BLaER1 (cell line): ENCODE results near the gene SPOCD1.

ENCODE experiments used
- H3K27ac ChIP-seq: shearing (Covaris generic); formaldehyde crosslinking; 2 replicates; pipeline ENCODE4 v1.8.1; 2022
- H3K27me3 ChIP-seq: shearing (Covaris generic); formaldehyde crosslinking; 2 replicates; pipeline ENCODE4 v1.8.1; 2022
- H3K36me3 ChIP-seq: shearing (Covaris generic); formaldehyde crosslinking; 2 replicates; pipeline ENCODE4 v1.8.1; 2022
- H3K4me1 ChIP-seq: shearing (Covaris generic); formaldehyde crosslinking; 2 replicates; pipeline ENCODE4 v1.8.1; 2022
- H3K4me2 ChIP-seq: shearing (Covaris generic); formaldehyde crosslinking; 2 replicates; pipeline ENCODE4 v1.8.1; 2022
- H3K4me3 ChIP-seq: shearing (Covaris generic); formaldehyde crosslinking; 2 replicates; pipeline ENCODE4 v1.8.1; 2022
- H3K9ac ChIP-seq: shearing (Covaris generic); formaldehyde crosslinking; 2 replicates; pipeline ENCODE4 v1.8.1; 2022
- H3K9me3 ChIP-seq: shearing (Covaris generic); formaldehyde crosslinking; 2 replicates; pipeline ENCODE4 v1.8.1; 2022
- H4K20me1 ChIP-seq: shearing (Covaris generic); formaldehyde crosslinking; 2 replicates; pipeline ENCODE4 v1.8.1; 2022
- Cebpa-rat ChIP-seq: shearing (Covaris generic); IDR thresholded peaks from 2 replicates; pipeline ENCODE4 v1.8.1; 2022

Gene SPOCD1

GRCh38 chr1:31815752-31816500 lies at the start of gene SPOCD1:
TSS of gene SPOCD1 (minus strand) at chr1:31816022. CDS start at chr1:31815333, 689 bp downstream.
- peak within 1 kb of the TSS; percentile 80 for H3K27ac ChIP-seq
- no peaks in the 10 kb centered on the region for H3K36me3 ChIP-seq
- H3K4me3 ChIP-seq, result no peak within 1 kb of the TSS
- peak within 1 kb of the TSS; percentile 43 for H3K4me2 ChIP-seq
- no peaks in the 10 kb centered on the region for H4K20me1 ChIP-seq
- peak within 1 kb of the TSS; percentile 41; the same call in 1 of the 2 replicates for H3K9ac ChIP-seq
- no peak for TF ChIP-seq Cebpa-rat
- H3K4me1 ChIP-seq, result peaks cover 44% of the 10 kb centered on the region
- H3K9me3 ChIP-seq, result peaks cover 4% of the 10 kb centered on the region
- no peaks in the 10 kb centered on the region for H3K27me3 ChIP-seq

- no peak overlapping the region for H3K4me2 ChIP-seq
These were observed 46.2 kb upstream of the SPOCD1 start for GRCh38 chr1:31862071-31862470.

GRCh38 chr1:31861346-31861745 lies 45.5 kb upstream of the SPOCD1 start:
- Histone ChIP-seq H3K36me3 (no peaks in the 10 kb centered on the region), H3K9ac (no peak overlapping the region), H3K4me3 (no peak overlapping the region), H3K27me3 (no peaks in the 10 kb centered on the region), H3K9me3 (no peaks in the 10 kb centered on the region), H3K4me2 (no peak overlapping the region), H3K27ac (no peak overlapping the region), H4K20me1 (no peaks in the 10 kb centered on the region), H3K4me1 (peaks cover 5% of the 10 kb centered on the region)
- no peak for TF ChIP-seq Cebpa-rat

More at GRCh38 chr1:31862071-31862470, 46.2 kb upstream of the SPOCD1 start:
- Histone ChIP-seq H3K9me3 (no peaks in the 10 kb centered on the region), H4K20me1 (no peaks in the 10 kb centered on the region), H3K27me3 (no peaks in the 10 kb centered on the region), H3K9ac (no peak overlapping the region), H3K27ac (no peak overlapping the region), H3K4me3 (no peak overlapping the region), H3K36me3 (no peaks in the 10 kb centered on the region), H3K4me1 (peaks cover 10% of the 10 kb centered on the region)
- TF ChIP-seq Cebpa-rat, result no peak

GRCh38 chr1:31860581-31860980 lies 44.8 kb upstream of the SPOCD1 start:
- Histone ChIP-seq H3K9ac (no peak overlapping the region), H3K9me3 (no peaks in the 10 kb centered on the region), H3K4me2 (no peak overlapping the region), H3K4me1 (no peaks in the 10 kb centered on the region), H3K27ac (no peak overlapping the region), H3K27me3 (no peaks in the 10 kb centered on the region), H4K20me1 (no peaks in the 10 kb centered on the region), H3K4me3 (no peak overlapping the region), H3K36me3 (no peaks in the 10 kb centered on the region)
- TF ChIP-seq Cebpa-rat, result no peak

GRCh38 chr1:31859719-31860118 lies 43.9 kb upstream of the SPOCD1 start:
- no peak for TF ChIP-seq Cebpa-rat
- H4K20me1 ChIP-seq, result no peaks in the 10 kb centered on the region
- H3K27ac ChIP-seq, result no peak overlapping the region
- no peak overlapping the region for H3K4me3 ChIP-seq
- H3K27me3 ChIP-seq, result no peaks in the 10 kb centered on the region
- H3K4me1 ChIP-seq, result no peaks in the 10 kb centered on the region
- no peaks in the 10 kb centered on the region for H3K36me3 ChIP-seq
- H3K9ac ChIP-seq, result no peak overlapping the region
- H3K9me3 ChIP-seq, result no peaks in the 10 kb centered on the region
- H3K4me2 ChIP-seq, result no peak overlapping the region

GRCh38 chr1:31859044-31859443 lies 43.2 kb upstream of the SPOCD1 start:
- no peak for TF ChIP-seq Cebpa-rat
- Histone ChIP-seq H3K27ac (no peak overlapping the region), H3K4me3 (no peak overlapping the region), H4K20me1 (no peaks in the 10 kb centered on the region), H3K27me3 (no peaks in the 10 kb centered on the region), H3K9me3 (no peaks in the 10 kb centered on the region), H3K4me1 (no peaks in the 10 kb centered on the region), H3K36me3 (no peaks in the 10 kb centered on the region), H3K9ac (no peak overlapping the region), H3K4me2 (no peak overlapping the region)

- H3K9ac ChIP-seq, result no peak overlapping the region
- H4K20me1 ChIP-seq, result no peaks in the 10 kb centered on the region
- H3K4me3 ChIP-seq, result no peak overlapping the region
- H3K9me3 ChIP-seq, result no peaks in the 10 kb centered on the region
- no peaks in the 10 kb centered on the region for H3K27me3 ChIP-seq
- no peaks in the 10 kb centered on the region for H3K4me1 ChIP-seq
- TF ChIP-seq Cebpa-rat, result no peak
- H3K36me3 ChIP-seq, result no peaks in the 10 kb centered on the region
- H3K27ac ChIP-seq, result no peak overlapping the region
- H3K4me2 ChIP-seq, result no peak overlapping the region
These were observed 42.0 kb upstream of the SPOCD1 start for GRCh38 chr1:31857863-31858262.

GRCh38 chr1:31856140-31856539 lies 40.3 kb upstream of the SPOCD1 start:
- H3K27me3 ChIP-seq, result no peaks in the 10 kb centered on the region
- H3K9me3 ChIP-seq, result no peaks in the 10 kb centered on the region
- H4K20me1 ChIP-seq, result no peaks in the 10 kb centered on the region
- H3K4me3 ChIP-seq, result no peak overlapping the region
- no peak for TF ChIP-seq Cebpa-rat
- no peak overlapping the region for H3K9ac ChIP-seq
- no peaks in the 10 kb centered on the region for H3K4me1 ChIP-seq
- H3K36me3 ChIP-seq, result no peaks in the 10 kb centered on the region
- no peak overlapping the region for H3K4me2 ChIP-seq
- no peak overlapping the region for H3K27ac ChIP-seq

- no peaks in the 10 kb centered on the region for H3K27me3 ChIP-seq
- no peaks in the 10 kb centered on the region for H3K4me1 ChIP-seq
- no peak for TF ChIP-seq Cebpa-rat
- H4K20me1 ChIP-seq, result no peaks in the 10 kb centered on the region
- no peaks in the 10 kb centered on the region for H3K36me3 ChIP-seq
- H3K27ac ChIP-seq, result no peak overlapping the region
- no peak overlapping the region for H3K4me3 ChIP-seq
- H3K9ac ChIP-seq, result no peak overlapping the region
- no peak overlapping the region for H3K4me2 ChIP-seq
- H3K9me3 ChIP-seq, result no peaks in the 10 kb centered on the region
These were observed 39.4 kb upstream of the SPOCD1 start for GRCh38 chr1:31855038-31855845.

- H3K4me3 ChIP-seq, result no peak overlapping the region
These were observed 33.8 kb upstream of the SPOCD1 start for GRCh38 chr1:31849653-31850052.

More at GRCh38 chr1:31849653-31850052, 33.8 kb upstream of the SPOCD1 start:
- no peak overlapping the region for H3K9ac ChIP-seq
- H3K4me2 ChIP-seq, result no peak overlapping the region
- H3K4me1 ChIP-seq, result peaks cover 16% of the 10 kb centered on the region
- no peaks in the 10 kb centered on the region for H3K36me3 ChIP-seq
- no peaks in the 10 kb centered on the region for H3K9me3 ChIP-seq
- H3K27ac ChIP-seq, result no peak overlapping the region
- no peaks in the 10 kb centered on the region for H4K20me1 ChIP-seq
- no peaks in the 10 kb centered on the region for H3K27me3 ChIP-seq
- no peak for TF ChIP-seq Cebpa-rat
